K562 (cell line): ENCODE results near the gene ME3.

Experiments used
- BHLHE40 ChIP-seq: IDR thresholded peaks from 2 replicates; pipeline ENCODE4 v1.6.1; 2011; ENCODE audit warnings: low read length, improper control_type of control experiment
- ETS2 ChIP-seq: IDR thresholded peaks from 2 replicates; pipeline ENCODE4 v1.6.1; 2016; ENCODE audit warnings: borderline replicate concordance, missing genetic modification characterization, mild to moderate bottlenecking, moderate library complexity, missing compliant biosample characterization; ENCODE audit not compliant: poor library complexity, severe bottlenecking
- ZFP36 ChIP-seq: fragments of 150-350 bp; IDR thresholded peaks from 2 replicates; pipeline ENCODE4 v1.6.1; 2018; ENCODE audit warnings: low read length, low read depth; ENCODE audit not compliant: partially characterized antibody
- TF ChIP-seq, protein P1 (sequence below), 3 experiments: IDR thresholded peaks in 2 of 3; conservative IDR thresholded peaks in 1 of 3; 2 replicates each; pipeline ENCODE4 v1.5.1; 2011 to 2012; ENCODE audit warnings: low read length in 3 of 3, mild to moderate bottlenecking in 3 of 3, control low read depth in 2 of 3, improper control_type of control experiment in 1 of 3, inconsistent platforms in 1 of 3, low read depth in 1 of 3, mixed read lengths in 1 of 3, moderate library complexity in 1 of 3; ENCODE audit not compliant: insufficient read depth in 2 of 3
- TF ChIP-seq, protein P2 (sequence below), 2 experiments: fragments of 250-450 bp in 1 of 2; fragments of 450-650 bp in 1 of 2; sonication (Bioruptor Pico) in 1 of 2; IDR thresholded peaks; 2 replicates each; pipeline versions ENCODE4 v1.6.1 to v1.8.0; 2016 to 2021; ENCODE audit warnings: mild to moderate bottlenecking in 2 of 2, moderate library complexity in 2 of 2, missing compliant biosample characterization in 1 of 2, missing genetic modification characterization in 1 of 2

DNA sequence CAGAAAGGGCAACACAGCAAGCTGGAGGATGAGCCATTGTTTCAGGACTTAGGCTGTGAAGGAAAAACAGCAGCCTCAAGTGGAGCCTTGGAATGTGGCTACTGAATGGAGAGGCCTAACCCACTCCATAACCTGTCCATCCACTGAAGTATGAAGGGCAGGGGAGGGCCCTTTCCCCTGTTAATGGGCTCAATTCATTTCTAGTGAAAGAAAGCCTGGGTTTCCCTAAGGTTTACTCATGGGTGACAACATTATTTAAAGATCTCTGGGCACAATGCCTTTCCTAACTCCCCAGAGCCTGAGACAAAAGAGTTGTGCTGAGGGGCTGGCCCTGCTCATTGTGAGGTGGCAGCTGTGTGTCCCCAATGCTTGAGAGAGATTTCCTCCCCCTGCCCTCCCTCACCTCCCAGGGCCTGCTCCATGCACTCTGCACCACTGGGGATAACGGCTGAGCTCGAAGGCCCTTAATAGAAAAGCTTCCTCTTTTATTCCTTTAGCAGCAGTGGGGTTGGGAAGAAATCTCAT, 83.8 kb downstream of the ME3 start:
- TF ChIP-seq, protein P1, sequence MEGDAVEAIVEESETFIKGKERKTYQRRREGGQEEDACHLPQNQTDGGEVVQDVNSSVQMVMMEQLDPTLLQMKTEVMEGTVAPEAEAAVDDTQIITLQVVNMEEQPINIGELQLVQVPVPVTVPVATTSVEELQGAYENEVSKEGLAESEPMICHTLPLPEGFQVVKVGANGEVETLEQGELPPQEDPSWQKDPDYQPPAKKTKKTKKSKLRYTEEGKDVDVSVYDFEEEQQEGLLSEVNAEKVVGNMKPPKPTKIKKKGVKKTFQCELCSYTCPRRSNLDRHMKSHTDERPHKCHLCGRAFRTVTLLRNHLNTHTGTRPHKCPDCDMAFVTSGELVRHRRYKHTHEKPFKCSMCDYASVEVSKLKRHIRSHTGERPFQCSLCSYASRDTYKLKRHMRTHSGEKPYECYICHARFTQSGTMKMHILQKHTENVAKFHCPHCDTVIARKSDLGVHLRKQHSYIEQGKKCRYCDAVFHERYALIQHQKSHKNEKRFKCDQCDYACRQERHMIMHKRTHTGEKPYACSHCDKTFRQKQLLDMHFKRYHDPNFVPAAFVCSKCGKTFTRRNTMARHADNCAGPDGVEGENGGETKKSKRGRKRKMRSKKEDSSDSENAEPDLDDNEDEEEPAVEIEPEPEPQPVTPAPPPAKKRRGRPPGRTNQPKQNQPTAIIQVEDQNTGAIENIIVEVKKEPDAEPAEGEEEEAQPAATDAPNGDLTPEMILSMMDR (IDR thresholded peaks at IDR 0.05 in 2 of 3, conservative IDR thresholded peaks at IDR 0.05 in 1 of 3; ENCODE audit: insufficient read depth in 2 of 3, low read depth in 1 of 3, low read length in 3 of 3), result no peak
- no peak for TF ChIP-seq ZFP36
- TF ChIP-seq ETS2 (tag), result no peak
- TF ChIP-seq, protein P2, sequence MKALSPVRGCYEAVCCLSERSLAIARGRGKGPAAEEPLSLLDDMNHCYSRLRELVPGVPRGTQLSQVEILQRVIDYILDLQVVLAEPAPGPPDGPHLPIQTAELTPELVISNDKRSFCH (CRISPR knock-in tag; IDR thresholded peaks at IDR 0.05), result no peak
- TF ChIP-seq, protein P2 (tag; IDR thresholded peaks at IDR 0.05), result no peak
- TF ChIP-seq BHLHE40, result no peak
